ENCODE results near the gene CNTNAP2.
A peak's percentile ranks its signal among the peaks of the same experiment; 100 is the strongest.

The CNTNAP2 gene

DNA sequence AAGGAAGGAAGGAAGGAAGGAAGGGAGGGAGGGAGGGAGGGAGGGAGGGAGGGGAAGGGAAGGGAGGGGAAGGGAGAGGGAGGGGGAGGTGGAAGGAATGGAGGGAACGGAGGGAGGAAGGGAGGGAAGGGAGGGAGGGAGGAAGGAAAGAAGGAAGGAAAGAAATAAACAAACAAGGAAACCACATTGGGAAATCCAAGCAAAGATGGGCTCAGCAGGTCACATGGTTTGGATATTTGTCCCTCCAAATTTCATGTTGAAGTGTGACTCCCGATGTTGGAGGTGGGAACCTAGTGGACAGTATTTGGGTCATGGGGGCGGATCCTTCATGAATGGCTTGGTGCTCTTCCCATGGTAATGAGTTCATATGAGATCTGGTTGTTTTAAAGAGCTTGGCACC is 2019.4 kb downstream of the CNTNAP2 start:
- Histone ChIP-seq H3K36me3 (ENCODE audit: insufficient read depth, low read length) (no peaks in the 10 kb centered on the region), H3K4me1 (ENCODE audit: insufficient read depth, low read length) (no peaks in the 10 kb centered on the region), H3K4me2 (ENCODE audit: insufficient read depth, low read length) (no peak overlapping the region), H2AFZ (ENCODE audit: low read depth, low read length) (no peak overlapping the region), H3K9me3 (ENCODE audit: insufficient read depth, low read length, severe bottlenecking) (no peaks in the 10 kb centered on the region), H3K27ac (ENCODE audit: low read length) (no peak overlapping the region), H3K9ac (ENCODE audit: low read depth, low read length) (no peak overlapping the region), H3K79me2 (ENCODE audit: insufficient read depth, low read length) (no peaks in the 10 kb centered on the region), H4K20me1 (ENCODE audit: insufficient read depth, low read length) (no peaks in the 10 kb centered on the region), H3K27me3 (ENCODE audit: insufficient read depth, low read length, poor library complexity) (no peaks in the 10 kb centered on the region), H3K4me3 (ENCODE audit: low read depth in 1 of 2, low read length in 2 of 2) (no peak overlapping the region)
- ATAC-seq (ENCODE audit: insufficient read depth, low read depth): no peak
- TF ChIP-seq, protein P1, sequence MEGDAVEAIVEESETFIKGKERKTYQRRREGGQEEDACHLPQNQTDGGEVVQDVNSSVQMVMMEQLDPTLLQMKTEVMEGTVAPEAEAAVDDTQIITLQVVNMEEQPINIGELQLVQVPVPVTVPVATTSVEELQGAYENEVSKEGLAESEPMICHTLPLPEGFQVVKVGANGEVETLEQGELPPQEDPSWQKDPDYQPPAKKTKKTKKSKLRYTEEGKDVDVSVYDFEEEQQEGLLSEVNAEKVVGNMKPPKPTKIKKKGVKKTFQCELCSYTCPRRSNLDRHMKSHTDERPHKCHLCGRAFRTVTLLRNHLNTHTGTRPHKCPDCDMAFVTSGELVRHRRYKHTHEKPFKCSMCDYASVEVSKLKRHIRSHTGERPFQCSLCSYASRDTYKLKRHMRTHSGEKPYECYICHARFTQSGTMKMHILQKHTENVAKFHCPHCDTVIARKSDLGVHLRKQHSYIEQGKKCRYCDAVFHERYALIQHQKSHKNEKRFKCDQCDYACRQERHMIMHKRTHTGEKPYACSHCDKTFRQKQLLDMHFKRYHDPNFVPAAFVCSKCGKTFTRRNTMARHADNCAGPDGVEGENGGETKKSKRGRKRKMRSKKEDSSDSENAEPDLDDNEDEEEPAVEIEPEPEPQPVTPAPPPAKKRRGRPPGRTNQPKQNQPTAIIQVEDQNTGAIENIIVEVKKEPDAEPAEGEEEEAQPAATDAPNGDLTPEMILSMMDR (IDR thresholded peaks at IDR 0.05; ENCODE audit: borderline replicate concordance, extremely low read depth, low read length, poor library complexity, severe bottlenecking): no peak
- no peak for TF ChIP-seq EZH2 (IDR thresholded peaks at IDR 0.05; ENCODE audit: borderline replicate concordance, low read depth, low read length, severe bottlenecking)
- DNase-seq: no peak

DNA sequence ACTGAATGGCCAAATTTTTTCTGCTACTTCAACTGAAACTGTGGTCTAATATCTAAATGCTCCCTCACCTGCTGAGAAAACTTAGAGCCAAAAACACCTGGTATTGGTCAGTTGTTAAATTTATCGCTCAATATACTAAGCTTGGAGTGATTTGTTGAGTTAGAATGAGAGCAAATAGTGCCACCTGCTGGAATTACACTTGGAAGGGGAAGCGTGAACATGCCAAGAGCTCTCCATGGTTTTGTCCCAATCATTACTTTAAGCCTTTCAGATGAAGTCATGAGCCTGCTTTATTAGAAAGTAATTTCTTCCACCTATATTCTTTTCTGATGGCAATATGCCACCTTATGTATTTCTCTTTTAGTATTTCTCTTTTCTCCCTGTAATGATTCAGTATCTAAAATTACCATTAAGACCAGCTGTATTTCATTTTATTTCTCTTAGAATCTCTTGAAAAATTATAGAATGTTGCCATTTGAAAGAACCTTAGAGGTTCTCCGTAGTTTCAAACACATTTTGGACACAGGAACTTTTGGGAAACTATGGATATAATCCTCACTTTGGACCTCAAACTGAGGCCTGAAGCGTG is 2026.2 kb downstream of the CNTNAP2 start:
- TF ChIP-seq EZH2 (IDR thresholded peaks at IDR 0.05; ENCODE audit: borderline replicate concordance, low read depth, low read length, severe bottlenecking): no peak
- TF ChIP-seq, protein P1 (IDR thresholded peaks at IDR 0.05; ENCODE audit: borderline replicate concordance, extremely low read depth, low read length, poor library complexity, severe bottlenecking): peak; percentile 80
- Histone ChIP-seq H3K4me3 (ENCODE audit: low read depth in 1 of 2, low read length in 2 of 2) (no peak overlapping the region), H3K4me1 (ENCODE audit: insufficient read depth, low read length) (no peaks in the 10 kb centered on the region), H2AFZ (ENCODE audit: low read depth, low read length) (no peak overlapping the region), H4K20me1 (ENCODE audit: insufficient read depth, low read length) (no peaks in the 10 kb centered on the region), H3K27ac (ENCODE audit: low read length) (no peak overlapping the region), H3K79me2 (ENCODE audit: insufficient read depth, low read length) (no peaks in the 10 kb centered on the region), H3K9ac (ENCODE audit: low read depth, low read length) (no peak overlapping the region), H3K9me3 (ENCODE audit: insufficient read depth, low read length, severe bottlenecking) (no peaks in the 10 kb centered on the region), H3K36me3 (ENCODE audit: insufficient read depth, low read length) (no peaks in the 10 kb centered on the region), H3K4me2 (ENCODE audit: insufficient read depth, low read length) (no peak overlapping the region), H3K27me3 (ENCODE audit: insufficient read depth, low read length, poor library complexity) (peaks cover 2% of the 10 kb centered on the region)
- DNase-seq: peak; percentile 11
- 0 out of 3 replicates have a peak, but pooled peaks have one; percentile 44 for ATAC-seq (ENCODE audit: insufficient read depth, low read depth)

DNA sequence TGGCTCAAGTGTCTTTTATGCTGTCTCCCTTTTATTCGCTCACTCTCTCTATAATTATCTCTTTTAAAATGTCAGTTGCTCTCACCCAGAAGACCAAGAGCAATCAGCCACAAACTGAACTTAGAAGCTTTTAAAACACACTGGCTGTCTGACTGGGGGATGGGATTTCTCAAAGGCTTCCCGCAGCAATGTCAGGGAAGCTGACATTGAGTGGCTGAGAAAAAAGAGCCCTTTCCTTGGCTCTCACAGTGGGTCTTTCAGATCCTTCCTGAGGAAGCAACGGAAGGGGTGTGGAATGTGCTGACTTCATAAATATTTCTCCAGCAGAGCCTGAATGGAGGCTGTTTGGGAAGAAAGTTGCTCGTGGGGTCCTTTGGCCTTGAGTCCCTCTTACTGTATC is 2028.2 kb downstream of the CNTNAP2 start:
- Histone ChIP-seq H3K4me2 (ENCODE audit: insufficient read depth, low read length) (no peak overlapping the region), H3K4me3 (ENCODE audit: low read depth in 1 of 2, low read length in 2 of 2) (no peak overlapping the region), H3K4me1 (ENCODE audit: insufficient read depth, low read length) (no peaks in the 10 kb centered on the region), H3K36me3 (ENCODE audit: insufficient read depth, low read length) (no peaks in the 10 kb centered on the region), H3K27ac (ENCODE audit: low read length) (no peak overlapping the region), H3K27me3 (ENCODE audit: insufficient read depth, low read length, poor library complexity) (peaks cover 2% of the 10 kb centered on the region), H3K9ac (ENCODE audit: low read depth, low read length) (no peak overlapping the region), H3K79me2 (ENCODE audit: insufficient read depth, low read length) (no peaks in the 10 kb centered on the region), H4K20me1 (ENCODE audit: insufficient read depth, low read length) (no peaks in the 10 kb centered on the region), H3K9me3 (ENCODE audit: insufficient read depth, low read length, severe bottlenecking) (no peaks in the 10 kb centered on the region), H2AFZ (ENCODE audit: low read depth, low read length) (no peak overlapping the region)
- DNase-seq: no peak
- TF ChIP-seq, protein P1 (IDR thresholded peaks at IDR 0.05; ENCODE audit: borderline replicate concordance, extremely low read depth, low read length, poor library complexity, severe bottlenecking): no peak
- TF ChIP-seq EZH2 (IDR thresholded peaks at IDR 0.05; ENCODE audit: borderline replicate concordance, low read depth, low read length, severe bottlenecking): no peak
- ATAC-seq (ENCODE audit: insufficient read depth, low read depth): no peak
